ENCODE data around the gene FAF1. TPM values are rescaled to one million over a fixed set of nuclear protein-coding genes. Genes with fewer than 3 reads are reported as not detected.

FAF1 gene
- total RNA-seq, 1 donor from 2014 or later = 54.3 TPM

DNA sequence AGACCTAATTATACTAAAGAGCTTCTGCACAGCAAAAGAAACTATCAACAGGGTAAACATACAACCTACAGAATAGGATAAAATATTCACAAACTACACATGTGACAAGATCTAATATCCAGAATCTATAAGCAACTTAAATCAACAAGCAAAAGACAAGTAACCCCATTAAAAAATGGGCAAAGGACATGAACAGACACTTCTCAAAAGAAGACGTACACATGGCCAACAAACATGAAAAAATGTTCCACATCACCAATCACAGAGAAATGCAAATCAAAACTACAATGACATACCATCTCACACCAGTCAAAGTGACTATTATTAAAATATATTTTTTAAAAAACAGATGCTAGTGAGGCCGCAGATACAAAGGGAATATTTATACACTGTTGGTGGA, 99.8 kb downstream of the FAF1 start:
- TF ChIP-seq, protein P1, sequence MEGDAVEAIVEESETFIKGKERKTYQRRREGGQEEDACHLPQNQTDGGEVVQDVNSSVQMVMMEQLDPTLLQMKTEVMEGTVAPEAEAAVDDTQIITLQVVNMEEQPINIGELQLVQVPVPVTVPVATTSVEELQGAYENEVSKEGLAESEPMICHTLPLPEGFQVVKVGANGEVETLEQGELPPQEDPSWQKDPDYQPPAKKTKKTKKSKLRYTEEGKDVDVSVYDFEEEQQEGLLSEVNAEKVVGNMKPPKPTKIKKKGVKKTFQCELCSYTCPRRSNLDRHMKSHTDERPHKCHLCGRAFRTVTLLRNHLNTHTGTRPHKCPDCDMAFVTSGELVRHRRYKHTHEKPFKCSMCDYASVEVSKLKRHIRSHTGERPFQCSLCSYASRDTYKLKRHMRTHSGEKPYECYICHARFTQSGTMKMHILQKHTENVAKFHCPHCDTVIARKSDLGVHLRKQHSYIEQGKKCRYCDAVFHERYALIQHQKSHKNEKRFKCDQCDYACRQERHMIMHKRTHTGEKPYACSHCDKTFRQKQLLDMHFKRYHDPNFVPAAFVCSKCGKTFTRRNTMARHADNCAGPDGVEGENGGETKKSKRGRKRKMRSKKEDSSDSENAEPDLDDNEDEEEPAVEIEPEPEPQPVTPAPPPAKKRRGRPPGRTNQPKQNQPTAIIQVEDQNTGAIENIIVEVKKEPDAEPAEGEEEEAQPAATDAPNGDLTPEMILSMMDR (IDR thresholded peaks at IDR 0.05; ENCODE audit: unreplicated experiment) = no peak
- DNase-seq (ENCODE audit: low spot score) = no peak
- Mint-ChIP-seq H3K4me3 (ENCODE audit: unreplicated experiment) (no peak overlapping the region), H3K27me3 (ENCODE audit: unreplicated experiment) (no peaks in the 10 kb centered on the region), H3K4me1 (ENCODE audit: unreplicated experiment) (no peaks in the 10 kb centered on the region), H3K36me3 (ENCODE audit: low read depth, unreplicated experiment) (no peaks in the 10 kb centered on the region), H3K9me3 (ENCODE audit: unreplicated experiment) (peaks cover 4% of the 10 kb centered on the region), H3K27ac (ENCODE audit: unreplicated experiment) (no peak overlapping the region)

DNA sequence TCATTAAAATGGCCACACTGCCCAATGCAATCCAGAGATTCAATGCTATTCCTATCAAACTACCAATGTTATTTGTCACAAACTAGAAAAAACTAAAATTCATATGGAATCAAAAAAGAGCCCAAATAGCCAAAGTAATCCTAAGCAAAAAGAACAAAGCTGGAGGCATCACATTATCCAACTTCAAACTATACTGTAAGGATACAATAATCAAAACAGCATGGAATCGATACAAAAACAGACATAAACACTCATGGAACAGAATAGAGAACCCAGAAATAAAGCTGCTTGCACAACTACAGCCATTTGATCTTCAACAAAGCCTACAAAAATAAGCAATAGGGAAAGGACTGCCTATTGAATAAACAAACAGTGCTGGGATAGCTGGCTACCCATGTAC, 100.4 kb downstream of the FAF1 start:
- no peaks in the 10 kb centered on the region for H3K36me3 Mint-ChIP-seq (ENCODE audit: low read depth, unreplicated experiment)
- TF ChIP-seq, protein P1 (IDR thresholded peaks at IDR 0.05; ENCODE audit: unreplicated experiment) = no peak

DNA sequence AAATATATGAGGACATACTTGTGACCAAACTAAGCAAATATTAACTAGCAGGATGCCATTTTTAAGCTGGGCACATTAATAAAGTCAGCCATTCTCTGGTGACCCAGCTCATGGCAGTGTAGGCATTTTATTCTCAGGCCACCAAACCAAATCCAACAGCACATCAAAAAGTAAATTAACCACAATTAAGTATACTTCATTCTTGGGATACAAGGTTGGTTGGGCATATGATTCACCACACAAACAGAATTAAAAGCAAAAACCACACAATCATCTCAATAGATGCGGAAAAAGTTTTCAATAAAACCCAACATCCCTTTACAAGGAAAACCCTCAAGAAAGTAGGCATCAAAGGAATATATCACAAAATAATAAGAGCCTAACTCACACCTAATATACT, 101.3 kb downstream of the FAF1 start:
- no peaks in the 10 kb centered on the region for H3K36me3 Mint-ChIP-seq (ENCODE audit: low read depth, unreplicated experiment)
- TF ChIP-seq, protein P1 (IDR thresholded peaks at IDR 0.05; ENCODE audit: unreplicated experiment) = no peak
- no peak for DNase-seq (ENCODE audit: low spot score)
- no peak overlapping the region for H3K4me3 Mint-ChIP-seq (ENCODE audit: unreplicated experiment)
- H3K27me3 Mint-ChIP-seq (ENCODE audit: unreplicated experiment) = no peaks in the 10 kb centered on the region
- H3K9me3 Mint-ChIP-seq (ENCODE audit: unreplicated experiment) = peaks cover 4% of the 10 kb centered on the region
- no peak overlapping the region for H3K27ac Mint-ChIP-seq (ENCODE audit: unreplicated experiment)
- no peaks in the 10 kb centered on the region for H3K4me1 Mint-ChIP-seq (ENCODE audit: unreplicated experiment)

More for the DNA sequence above, 100.4 kb downstream of the FAF1 start:
- H3K4me1 Mint-ChIP-seq (ENCODE audit: unreplicated experiment) = no peaks in the 10 kb centered on the region
- no peak for DNase-seq (ENCODE audit: low spot score)
- H3K27ac Mint-ChIP-seq (ENCODE audit: unreplicated experiment) = no peak overlapping the region
- no peak overlapping the region for H3K4me3 Mint-ChIP-seq (ENCODE audit: unreplicated experiment)
- peaks cover 4% of the 10 kb centered on the region for H3K9me3 Mint-ChIP-seq (ENCODE audit: unreplicated experiment)
- no peaks in the 10 kb centered on the region for H3K27me3 Mint-ChIP-seq (ENCODE audit: unreplicated experiment)

DNA sequence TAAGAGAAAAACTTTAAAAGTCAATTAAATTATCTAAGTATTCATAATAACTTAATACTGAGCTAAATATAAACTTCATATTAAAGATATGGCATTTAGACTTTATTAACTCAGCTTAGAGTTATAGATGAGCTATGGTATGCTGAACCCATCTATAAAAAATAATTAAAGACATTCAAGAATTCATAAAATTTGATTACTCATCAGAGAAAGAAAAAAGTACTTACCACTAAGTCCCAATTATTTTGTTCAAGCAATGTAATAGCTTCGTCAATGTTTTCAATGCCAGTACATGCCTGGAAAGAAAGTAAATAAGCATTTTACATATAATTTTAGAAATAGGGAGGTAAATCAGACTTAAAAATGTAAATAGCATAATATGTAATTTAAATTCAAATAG, 102.4 kb downstream of the FAF1 start:
- Mint-ChIP-seq H3K27ac (ENCODE audit: unreplicated experiment) (no peak overlapping the region), H3K4me1 (ENCODE audit: unreplicated experiment) (no peaks in the 10 kb centered on the region), H3K36me3 (ENCODE audit: low read depth, unreplicated experiment) (no peaks in the 10 kb centered on the region), H3K4me3 (ENCODE audit: unreplicated experiment) (no peak overlapping the region), H3K9me3 (ENCODE audit: unreplicated experiment) (peaks cover 4% of the 10 kb centered on the region), H3K27me3 (ENCODE audit: unreplicated experiment) (no peaks in the 10 kb centered on the region)
- TF ChIP-seq, protein P1 (IDR thresholded peaks at IDR 0.05; ENCODE audit: unreplicated experiment) = no peak
- no peak for DNase-seq (ENCODE audit: low spot score)

DNA sequence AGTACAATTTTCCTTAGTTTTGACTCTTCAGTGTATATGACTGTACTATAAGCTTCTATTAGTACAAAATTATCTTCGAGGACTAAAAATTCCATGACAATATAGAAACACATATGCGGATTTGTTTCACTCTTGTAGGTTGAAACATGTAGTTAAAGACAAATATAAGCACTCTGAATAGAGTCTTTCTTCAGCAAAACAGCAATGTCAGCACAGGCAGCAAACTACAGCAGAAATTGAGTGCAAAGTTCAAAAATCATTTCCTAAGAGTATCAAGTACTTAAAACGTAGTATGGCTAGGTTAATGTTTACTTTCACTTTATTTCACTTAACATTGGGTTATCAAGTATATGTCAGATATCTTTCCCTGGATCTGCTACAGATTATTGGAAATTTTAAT, 106.7 kb downstream of the FAF1 start:
- Mint-ChIP-seq H3K9me3 (ENCODE audit: unreplicated experiment) (no peaks in the 10 kb centered on the region), H3K4me1 (ENCODE audit: unreplicated experiment) (no peaks in the 10 kb centered on the region)

More for the DNA sequence above, 106.7 kb downstream of the FAF1 start:
- Mint-ChIP-seq H3K36me3 (ENCODE audit: low read depth, unreplicated experiment) (no peaks in the 10 kb centered on the region), H3K27ac (ENCODE audit: unreplicated experiment) (no peak overlapping the region), H3K4me3 (ENCODE audit: unreplicated experiment) (no peak overlapping the region), H3K27me3 (ENCODE audit: unreplicated experiment) (no peaks in the 10 kb centered on the region)
- DNase-seq (ENCODE audit: low spot score) = no peak
- TF ChIP-seq, protein P1 (IDR thresholded peaks at IDR 0.05; ENCODE audit: unreplicated experiment) = no peak

All from endothelial cell (in vitro differentiated cells).